ENCODE results near the gene ART5.

Gene ART5

GRCh38 chr11:3642071-3642951 lies 519 bp upstream of the ART5 start:
- peak; percentile 85 for DNase-seq (ENCODE audit: low read depth)
- H3K4me3 ChIP-seq (ENCODE audit: low read depth, low read length), result peak overlapping the region; percentile 62
- TF ChIP-seq, protein P1, sequence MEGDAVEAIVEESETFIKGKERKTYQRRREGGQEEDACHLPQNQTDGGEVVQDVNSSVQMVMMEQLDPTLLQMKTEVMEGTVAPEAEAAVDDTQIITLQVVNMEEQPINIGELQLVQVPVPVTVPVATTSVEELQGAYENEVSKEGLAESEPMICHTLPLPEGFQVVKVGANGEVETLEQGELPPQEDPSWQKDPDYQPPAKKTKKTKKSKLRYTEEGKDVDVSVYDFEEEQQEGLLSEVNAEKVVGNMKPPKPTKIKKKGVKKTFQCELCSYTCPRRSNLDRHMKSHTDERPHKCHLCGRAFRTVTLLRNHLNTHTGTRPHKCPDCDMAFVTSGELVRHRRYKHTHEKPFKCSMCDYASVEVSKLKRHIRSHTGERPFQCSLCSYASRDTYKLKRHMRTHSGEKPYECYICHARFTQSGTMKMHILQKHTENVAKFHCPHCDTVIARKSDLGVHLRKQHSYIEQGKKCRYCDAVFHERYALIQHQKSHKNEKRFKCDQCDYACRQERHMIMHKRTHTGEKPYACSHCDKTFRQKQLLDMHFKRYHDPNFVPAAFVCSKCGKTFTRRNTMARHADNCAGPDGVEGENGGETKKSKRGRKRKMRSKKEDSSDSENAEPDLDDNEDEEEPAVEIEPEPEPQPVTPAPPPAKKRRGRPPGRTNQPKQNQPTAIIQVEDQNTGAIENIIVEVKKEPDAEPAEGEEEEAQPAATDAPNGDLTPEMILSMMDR (conservative IDR thresholded peaks at IDR 0.05; ENCODE audit: low read depth, low read length), result no peak

GRCh38 chr11:3641191-3641590 lies 601 bp downstream of the ART5 start:
- no peak for DNase-seq (ENCODE audit: low read depth)
- no peak overlapping the region for H3K4me3 ChIP-seq (ENCODE audit: low read depth, low read length)
- TF ChIP-seq, protein P1 (conservative IDR thresholded peaks at IDR 0.05; ENCODE audit: low read depth, low read length), result no peak

DNA sequence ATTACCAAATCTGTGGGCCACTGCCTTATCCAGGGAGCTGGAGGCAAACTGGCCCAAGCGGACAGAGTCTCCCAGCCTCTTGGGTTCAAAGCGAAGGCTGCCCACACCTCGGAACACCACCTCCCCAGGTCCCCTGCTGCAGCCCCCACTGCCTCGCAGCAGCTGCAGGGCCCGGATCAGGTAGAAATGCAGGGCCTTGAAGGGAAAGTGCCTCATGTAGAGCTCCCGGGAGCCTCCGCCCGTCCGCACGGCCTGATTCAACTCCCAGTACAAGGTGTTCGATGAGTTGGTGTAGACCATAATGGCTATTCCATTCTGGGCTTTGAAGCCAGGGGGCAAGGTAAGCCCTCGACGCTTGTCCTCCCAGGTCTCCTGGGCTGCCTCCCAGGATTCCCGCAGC lies 2.0 kb downstream of the ART5 start:
- TF ChIP-seq, protein P1 (conservative IDR thresholded peaks at IDR 0.05; ENCODE audit: low read depth, low read length), result no peak

GRCh38 chr11:3638513-3638912 lies 3.3 kb downstream of the ART5 start:
- no peak for DNase-seq (ENCODE audit: low read depth)
- TF ChIP-seq, protein P1 (conservative IDR thresholded peaks at IDR 0.05; ENCODE audit: low read depth, low read length), result no peak
- no peak overlapping the region for H3K4me3 ChIP-seq (ENCODE audit: low read depth, low read length)

More for the DNA sequence above, 2.0 kb downstream of the ART5 start:
- no peak overlapping the region for H3K4me3 ChIP-seq (ENCODE audit: low read depth, low read length)
- no peak for DNase-seq (ENCODE audit: low read depth)

GRCh38 chr11:3637201-3637600 lies 4.6 kb downstream of the ART5 start:
- no peak for DNase-seq (ENCODE audit: low read depth)
- H3K4me3 ChIP-seq (ENCODE audit: low read depth, low read length), result no peak overlapping the region
- TF ChIP-seq, protein P1 (conservative IDR thresholded peaks at IDR 0.05; ENCODE audit: low read depth, low read length), result no peak

GRCh38 chr11:3635641-3636375 lies 6.0 kb downstream of the ART5 start:
- TF ChIP-seq, protein P1 (conservative IDR thresholded peaks at IDR 0.05; ENCODE audit: low read depth, low read length), result no peak
- DNase-seq (ENCODE audit: low read depth), result no peak
- H3K4me3 ChIP-seq (ENCODE audit: low read depth, low read length), result no peak overlapping the region

Data from choroid plexus epithelial cell (primary cell).